HK-2 (cell line): ENCODE measurements around the gene CCNDBP1.

ENCODE experiments used
- DNase-seq: peaks from one replicate; pipeline ENCODE4 v3.0.0-alpha.2; 2018; ENCODE audit not compliant: unreplicated experiment

The CCNDBP1 gene

GRCh38 chr15:43246261-43246774 lies 61.1 kb downstream of the CCNDBP1 start:
- DNase-seq: no peak
